K562 (cell line): Measurements from ENCODE around the gene MKNK2. TPM values are rescaled to one million over a fixed set of nuclear protein-coding genes. Genes with fewer than 3 reads are reported as not detected.
A peak's percentile ranks its signal among the peaks of the same experiment; 100 is the strongest.

Experiments
- E2F5 ChIP-seq: sonication (generic); formaldehyde crosslinking; IDR thresholded peaks from 2 replicates; pipeline ENCODE4 v1.8.0; 2022; ENCODE audit warnings: mild to moderate bottlenecking, missing genetic modification reagents
- ELF1 ChIP-seq: fragments of 200-800 bp; sonication (Bioruptor generic); IDR thresholded peaks from 2 replicates; pipeline ENCODE4 v1.6.1; 2016; ENCODE audit warnings: missing genetic modification characterization, missing compliant biosample characterization
- HDGF ChIP-seq: fragments of 450-650 bp; IDR thresholded peaks from 2 replicates; pipeline ENCODE4 v1.6.1; 2016
- HES1 ChIP-seq: fragments of 450-650 bp; IDR thresholded peaks from 2 replicates; pipeline ENCODE4 v1.6.1; 2016; ENCODE audit warnings: low read depth, mild to moderate bottlenecking, moderate library complexity
- HOXB6 ChIP-seq: fragments of 250-450 bp; sonication (Bioruptor Pico); IDR thresholded peaks from 2 replicates; pipeline ENCODE4 v1.5.1; 2022; ENCODE audit warnings: mild to moderate bottlenecking, borderline replicate concordance
- KDM5B ChIP-seq: fragments of 200-600 bp; sonication (generic); IDR thresholded peaks from 2 replicates; pipeline ENCODE4 v1.6.1; 2012; ENCODE audit warnings: low read depth, mild to moderate bottlenecking, moderate library complexity, low read length, control low read depth, inconsistent platforms; ENCODE audit not compliant: insufficient replicate concordance
- NBN ChIP-seq: fragments of 450-650 bp; IDR thresholded peaks from 2 replicates; pipeline ENCODE4 v1.6.1; 2016; ENCODE audit warnings: low read depth, mild to moderate bottlenecking
- NEUROD1 ChIP-seq: fragments of 150-350 bp; IDR thresholded peaks from 2 replicates; pipeline ENCODE4 v1.6.1; 2014; ENCODE audit warnings: borderline replicate concordance, low read length, low read depth; ENCODE audit not compliant: partially characterized antibody
- NFATC3 ChIP-seq: fragments of 450-650 bp; IDR thresholded peaks from 2 replicates; pipeline ENCODE4 v1.6.1; 2017; ENCODE audit warnings: mild to moderate bottlenecking
- NKRF ChIP-seq: fragments of 450-650 bp; IDR thresholded peaks from 2 replicates; pipeline ENCODE4 v1.6.1; 2016; ENCODE audit warnings: borderline replicate concordance
- NR2C1 ChIP-seq, 2 experiments: fragments of 450-650 bp; IDR thresholded peaks; 2 replicates each; pipeline ENCODE4 v1.6.1; 2017; ENCODE audit warnings: mild to moderate bottlenecking in 2 of 2, antibody characterized with exemption in 1 of 2, inconsistent platforms in 1 of 2, missing compliant biosample characterization in 1 of 2, missing genetic modification characterization in 1 of 2
- POLR2A ChIP-seq: fragments of 450-650 bp; conservative IDR thresholded peaks from 2 replicates; pipeline ENCODE4 v1.6.1; 2016
- SETDB1 ChIP-seq: IDR thresholded peaks from one replicate; pipeline ENCODE4 v1.6.1; 2012; ENCODE audit warnings: low read length, control low read depth, inconsistent platforms
- TAL1 ChIP-seq: fragments of 450-650 bp; IDR thresholded peaks from 2 replicates; pipeline ENCODE4 v1.6.1; 2016; ENCODE audit warnings: mild to moderate bottlenecking
- UBTF ChIP-seq, 2 experiments: IDR thresholded peaks; 2 replicates each; pipeline ENCODE4 v1.6.1; 2012; ENCODE audit warnings: improper control_type of control experiment in 2 of 2, low read depth in 2 of 2, low read length in 2 of 2, borderline replicate concordance in 1 of 2
- USF2 ChIP-seq: sonication (generic); formaldehyde crosslinking; IDR thresholded peaks from 2 replicates; pipeline ENCODE4 v1.5.0; 2020; ENCODE audit warnings: missing genetic modification reagents
- ZBTB12 ChIP-seq: fragments of 250-450 bp; sonication (Bioruptor Pico); IDR thresholded peaks from 2 replicates; pipeline ENCODE4 v1.4.0; 2020
- ZNF174 ChIP-seq: fragments of 250-450 bp; sonication (Bioruptor Pico); IDR thresholded peaks from 2 replicates; pipeline ENCODE4 v1.4.0; 2020; ENCODE audit warnings: mild to moderate bottlenecking
- ZNF444 ChIP-seq: fragments of 250-450 bp; sonication (Bioruptor Pico); IDR thresholded peaks from 2 replicates; pipeline ENCODE4 v1.4.0; 2020; ENCODE audit warnings: mild to moderate bottlenecking, moderate library complexity
- ZNF785 ChIP-seq: fragments of 250-450 bp; sonication (Bioruptor Pico); IDR thresholded peaks from 2 replicates; pipeline ENCODE4 v1.4.0; 2020; ENCODE audit warnings: mild to moderate bottlenecking
- polyA plus RNA-seq, 8 experiments: library from polyadenylated mRNA; depleted of rRNA in 4 of 8; stranded (reverse) in 5 of 8; unstranded in 3 of 8; fragments of >200 nt; fragmentation: Nextera tagmentation in 2 of 8; fragmentation: Illumina TruSeq in 1 of 8; extraction: Ambion mirVana in 2 of 8; extraction: Trizol in 1 of 8; gene quantifications; 2 replicates each; pipeline versions ENCODE4 v1.2.1 to v1.2.3, GENCODE V29; 2011 to 2014; ENCODE audit warnings: inconsistent platforms in 1 of 8, missing spikeins in 1 of 8
- total RNA-seq, 7 experiments: library from RNA; depleted of rRNA in 6 of 7; stranded (reverse); fragments of >200 nt in 6 of 7; fragmentation: Illumina TruSeq in 2 of 7; extraction: Trizol in 2 of 7; gene quantifications; 2 replicates each; pipeline versions ENCODE4 v1.2.1 to v1.2.3, GENCODE V29; 2011 to 2021; ENCODE audit warnings: low replicate concordance in 1 of 7

The MKNK2 gene
- total and polyA plus RNA-seq, 9 of the 15 experiments (the other 6 are each of a cell fraction or from before 2014, with no cell fraction given), result 5.1 to 191 (median 51.9) TPM

- TF ChIP-seq NBN (0 out of 2 replicates have a peak, but pooled peaks have one; percentile 6), ELF1 (peak; percentile 99), USF2 (CRISPR knock-in tag) (peak; percentile 15; the same call in 1 of the 2 replicates), NFATC3 (no peak), ZNF174 (CRISPR knock-in tag) (no peak), UBTF (IDR thresholded peaks at IDR 0.05; ENCODE audit: borderline replicate concordance in 1 of 2, low read depth in 2 of 2, low read length in 2 of 2) (peak; percentile 73 to 89; a peak in 2 of 4 replicates), HOXB6 (CRISPR knock-in tag) (no peak), SETDB1 (no peak), NEUROD1 (no peak), NR2C1 (IDR thresholded peaks at IDR 0.05) (no peak), NR2C1 (tag; IDR thresholded peaks at IDR 0.05) (no peak), NKRF (no peak; the same call in 1 of the 2 replicates), ZNF785 (CRISPR knock-in tag) (no peak), ZNF444 (CRISPR knock-in tag) (no peak), POLR2A (0 out of 2 replicates have a peak, but pooled peaks have one; percentile 39), HES1 (no peak), E2F5 (CRISPR knock-in tag) (no peak), KDM5B (no peak), ZBTB12 (CRISPR knock-in tag) (peak; percentile 12; the same call in 1 of the 2 replicates), TAL1 (no peak), HDGF (no peak)
These were observed 9.2 kb downstream of the MKNK2 start (continued) for GRCh38 chr19:2041683-2042484.
